ENCODE results near the gene TM4SF1.

GRCh38 chr3:149388001-149388440 is 10.6 kb upstream of the TM4SF1 start:
- TF ChIP-seq POLR2AphosphoS5 (IDR thresholded peaks at IDR 0.05; ENCODE audit: low read depth, low read length): no peak
- TF ChIP-seq POLR2A (IDR thresholded peaks at IDR 0.05; ENCODE audit: low read depth, low read length): no peak

Measured in GM12892 (cell line).